ES-I3 (cell line): ENCODE measurements around the gene OR10AD1.
"Not testable (repeated sequence)": the region's sequence is repeated elsewhere in the genome, so short reads cannot be mapped to it uniquely, and the experiment has no call there.

Experiments used
- H3K36me3 ChIP-seq: 2 replicates; pipeline ENCODE4 v1.6.1; 2013; ENCODE audit warnings: mild to moderate bottlenecking, low read length, control low read depth, moderate library complexity; ENCODE audit not compliant: insufficient read depth
- H3K4me1 ChIP-seq: 2 replicates; pipeline ENCODE4 v1.6.1; 2013; ENCODE audit warnings: mild to moderate bottlenecking, control low read depth, low read length; ENCODE audit not compliant: insufficient read depth
- H3K9ac ChIP-seq: 2 replicates; pipeline ENCODE4 v1.6.1; 2013; ENCODE audit warnings: low read depth, mild to moderate bottlenecking, low read length, moderate library complexity
- H3K9me3 ChIP-seq: 2 replicates; pipeline ENCODE4 v1.6.1; 2013; ENCODE audit warnings: mild to moderate bottlenecking, low read length, moderate library complexity; ENCODE audit not compliant: control insufficient read depth, insufficient read depth

Gene OR10AD1

GRCh38 chr12:48203192-48203591 is at the start of gene OR10AD1:
Gene OR10AD1, minus strand, starts transcription at chr12:48203292. Its CDS starts 0 bp downstream, at chr12:48203292.
- Histone ChIP-seq H3K9me3 (peaks cover 8% of the 10 kb centered on the region), H3K4me1 (0 out of 2 replicates have a peak, but pooled peaks cover 4% of the 10 kb centered on the region), H3K36me3 (no peaks in the 10 kb centered on the region)

DNA sequence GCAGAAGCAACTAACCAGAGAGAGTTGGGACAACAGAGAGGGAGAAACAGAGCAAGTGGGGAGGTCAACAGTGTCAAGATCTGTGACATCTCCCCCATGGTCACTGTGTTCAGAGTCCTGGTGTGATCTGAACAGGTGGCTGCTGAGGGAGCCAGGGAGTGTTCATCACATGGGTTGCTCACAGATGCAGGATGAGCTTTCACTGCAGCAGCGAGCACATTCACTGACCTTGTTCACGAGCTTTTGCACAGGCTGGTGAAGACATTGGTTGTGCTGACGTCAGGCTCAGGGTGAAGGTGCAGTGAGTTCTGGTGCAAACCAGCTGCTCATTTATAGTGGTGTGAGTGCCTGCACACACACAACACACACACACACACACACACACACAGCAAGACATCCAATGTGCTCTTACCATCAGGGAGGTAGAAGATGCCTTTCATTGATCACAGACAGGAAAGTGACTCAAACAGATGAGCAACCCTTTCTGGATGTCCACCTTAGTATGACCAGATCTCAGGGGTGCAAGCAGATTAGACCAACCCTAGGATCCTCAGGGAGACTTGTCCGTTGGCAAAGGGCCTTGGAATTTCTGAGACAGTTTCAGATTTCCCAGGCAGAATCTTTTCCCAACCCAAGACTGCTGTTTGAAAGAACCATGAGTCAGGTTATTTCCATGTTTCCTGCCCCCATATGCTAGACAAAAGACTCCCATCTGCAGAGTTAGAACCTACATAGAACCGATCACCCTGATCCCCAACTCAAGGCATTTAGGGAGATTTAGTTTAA is 44.3 kb upstream of the OR10AD1 start:
- Histone ChIP-seq H3K4me1 (no peaks in the 10 kb centered on the region), H3K9me3 (no peaks in the 10 kb centered on the region), H3K9ac (no peak overlapping the region), H3K36me3 (no peaks in the 10 kb centered on the region)

More at GRCh38 chr12:48203192-48203591, at the start of gene OR10AD1:
- H3K9ac ChIP-seq: no peak within 1 kb of the TSS

DNA sequence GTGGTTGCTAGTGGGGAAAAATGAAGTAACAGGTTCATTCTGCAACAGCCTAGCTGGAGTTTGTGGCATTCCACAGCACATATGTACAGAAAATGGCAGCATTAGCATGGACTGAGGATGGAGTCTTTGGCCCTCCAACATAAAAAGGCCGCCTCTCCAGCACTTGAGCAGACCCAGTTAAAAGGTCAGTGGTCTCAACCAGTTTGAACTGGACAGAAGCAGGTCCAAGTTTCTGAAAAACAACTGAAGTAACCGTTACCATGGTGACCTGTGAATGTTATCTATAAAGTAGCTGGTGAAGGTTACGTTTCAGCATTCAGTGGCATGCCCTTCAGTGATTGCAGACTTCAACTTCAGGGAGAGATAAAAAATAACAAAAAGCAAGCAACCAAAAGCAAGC is 34.1 kb upstream of the OR10AD1 start:
- H3K9ac ChIP-seq: no peak overlapping the region
- no peaks in the 10 kb centered on the region for H3K9me3 ChIP-seq
- H3K4me1 ChIP-seq: no peaks in the 10 kb centered on the region
- no peaks in the 10 kb centered on the region for H3K36me3 ChIP-seq

- H3K4me1 ChIP-seq: no peaks in the 10 kb centered on the region
- no peaks in the 10 kb centered on the region for H3K36me3 ChIP-seq
- no peaks in the 10 kb centered on the region for H3K9me3 ChIP-seq
- no peak overlapping the region for H3K9ac ChIP-seq
These were observed 32.8 kb upstream of the OR10AD1 start for GRCh38 chr12:48235796-48236333.

DNA sequence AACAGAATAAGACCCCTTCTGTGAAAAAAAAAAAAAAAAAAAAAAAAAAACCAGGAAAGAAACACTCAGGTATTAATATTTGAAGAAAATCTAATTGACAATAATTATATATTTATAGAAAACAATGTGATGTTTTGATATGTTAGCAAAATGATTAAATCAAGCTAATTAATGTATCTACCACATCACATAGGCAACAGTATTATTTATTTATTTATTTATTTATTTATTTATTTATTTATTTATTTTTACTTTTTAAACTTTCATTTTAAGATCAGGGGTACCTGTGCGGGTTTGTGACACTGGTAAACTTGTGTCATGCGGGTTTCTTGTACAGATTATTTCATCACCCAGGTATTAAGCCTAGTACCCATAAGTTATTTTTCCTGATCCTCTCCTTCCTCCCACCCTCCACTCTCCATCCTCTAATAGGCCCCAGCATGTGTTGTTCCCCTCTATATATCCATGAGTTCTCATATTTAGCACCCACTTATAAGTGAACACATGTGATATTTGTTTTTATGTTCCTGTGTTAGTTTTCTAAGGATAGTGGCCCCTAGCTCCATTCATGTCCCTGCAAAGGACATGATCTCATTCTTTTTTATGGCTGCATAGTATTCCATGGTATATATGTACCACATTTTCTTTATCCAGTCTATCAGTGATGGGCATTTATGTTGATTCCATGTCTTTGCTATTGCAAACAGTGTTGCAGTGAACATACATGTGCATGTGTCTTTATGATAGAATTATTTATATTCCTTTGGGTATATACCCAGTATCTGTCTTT is 28.3 kb upstream of the OR10AD1 start:
- not testable (repeated sequence) for H3K4me1 ChIP-seq, H3K9ac ChIP-seq, H3K36me3 ChIP-seq, H3K9me3 ChIP-seq

DNA sequence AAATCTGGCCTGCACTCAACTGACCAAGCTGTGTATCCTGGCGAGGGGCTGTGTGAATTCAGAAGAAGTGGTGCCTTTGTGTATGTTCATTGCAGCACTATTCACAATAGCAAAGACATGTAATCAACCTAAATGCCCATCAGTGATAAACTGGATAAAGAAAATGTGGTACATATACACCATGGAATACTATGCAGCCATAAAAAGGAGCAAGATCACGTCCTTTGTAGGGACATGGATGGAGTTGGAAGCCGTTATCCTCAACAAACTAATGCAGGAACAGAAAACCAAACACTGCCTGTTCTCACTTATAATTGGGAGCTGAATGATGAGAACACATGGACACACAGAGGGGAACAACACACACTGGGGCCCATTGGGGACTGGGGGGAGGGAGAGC is 21.4 kb upstream of the OR10AD1 start:
- not testable (repeated sequence) for H3K9me3 ChIP-seq, H3K36me3 ChIP-seq, H3K9ac ChIP-seq, H3K4me1 ChIP-seq

DNA sequence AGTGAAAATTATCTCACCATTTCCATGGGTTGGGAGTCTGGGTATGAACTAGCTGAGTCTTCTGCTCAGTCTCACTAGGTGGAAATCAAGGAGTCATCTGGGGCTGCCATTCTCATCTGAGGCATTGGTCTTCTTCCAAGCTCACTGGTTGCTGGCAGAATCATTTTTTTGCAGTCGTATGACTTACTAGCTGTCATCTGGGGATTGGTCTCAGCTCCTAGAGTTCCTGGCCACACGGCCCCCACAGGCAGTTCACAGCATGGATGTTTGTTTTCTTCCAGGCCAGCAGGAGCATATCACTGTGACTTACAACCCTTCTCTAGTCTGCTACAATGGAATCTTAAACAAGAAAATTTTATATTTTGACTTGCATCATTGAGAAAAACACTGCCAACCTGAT is 18.6 kb upstream of the OR10AD1 start:
- Histone ChIP-seq H3K9ac (no peak overlapping the region), H3K36me3 (no peaks in the 10 kb centered on the region), H3K4me1 (no peaks in the 10 kb centered on the region), H3K9me3 (no peaks in the 10 kb centered on the region)

DNA sequence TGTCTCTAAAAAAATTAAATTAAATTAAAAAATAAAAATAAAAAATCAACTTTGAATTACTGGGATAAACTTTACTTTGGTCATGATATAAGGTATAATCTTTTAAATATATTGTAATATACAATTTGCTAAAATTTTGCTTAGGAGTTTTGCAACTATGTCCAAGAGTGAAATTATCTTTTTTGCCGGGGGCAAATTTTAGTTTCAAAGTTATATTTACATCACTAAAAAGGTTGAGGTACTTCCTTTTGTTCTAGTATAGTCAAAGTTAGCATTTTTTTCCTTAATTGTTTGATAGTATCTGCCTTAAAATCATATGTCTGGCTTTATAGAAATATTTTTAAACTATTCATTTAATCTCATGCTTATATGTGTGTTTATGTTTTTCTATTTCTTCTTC is 17.6 kb upstream of the OR10AD1 start:
- no peaks in the 10 kb centered on the region for H3K36me3 ChIP-seq
- H3K9me3 ChIP-seq: no peaks in the 10 kb centered on the region
- no peaks in the 10 kb centered on the region for H3K4me1 ChIP-seq
- H3K9ac ChIP-seq: no peak overlapping the region

DNA sequence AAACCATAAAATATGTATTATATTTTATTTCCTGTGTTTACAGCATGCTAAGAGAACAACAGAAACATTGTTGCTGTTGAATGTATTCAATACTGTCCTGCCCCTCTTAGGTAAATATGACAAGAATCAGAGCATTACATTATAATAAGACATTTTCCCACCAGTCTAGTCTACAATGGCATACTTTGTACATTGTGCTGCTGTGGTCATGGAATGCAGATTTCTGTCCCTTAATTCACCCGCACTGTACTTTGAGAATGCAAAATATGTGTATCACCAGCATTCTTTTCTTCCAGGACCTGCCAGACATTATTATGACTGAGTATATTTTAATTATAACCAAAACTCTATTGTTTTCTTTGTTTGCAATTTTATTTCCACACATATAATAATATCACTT is 16.5 kb upstream of the OR10AD1 start:
- Histone ChIP-seq H3K9ac (no peak overlapping the region), H3K9me3 (no peaks in the 10 kb centered on the region), H3K36me3 (no peaks in the 10 kb centered on the region), H3K4me1 (no peaks in the 10 kb centered on the region)

DNA sequence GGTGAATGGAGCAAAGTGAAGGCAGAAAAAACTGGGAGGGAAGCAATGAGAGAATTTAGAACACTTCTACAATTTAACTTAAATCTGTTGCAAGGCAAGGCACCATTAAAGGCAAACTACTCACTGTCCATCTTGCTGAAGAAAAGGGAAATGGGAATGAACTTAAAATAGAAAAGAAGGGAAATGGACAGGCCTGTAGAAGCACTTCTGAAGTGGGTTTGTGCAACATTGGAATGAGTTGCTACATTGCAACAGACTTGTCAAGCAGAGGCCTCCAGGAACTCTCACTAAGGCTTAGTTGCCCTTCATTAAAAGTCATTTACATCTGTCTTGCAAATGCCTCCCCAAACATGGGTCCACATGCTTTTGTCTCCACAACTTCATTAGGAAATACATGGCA is 13.7 kb upstream of the OR10AD1 start:
- Histone ChIP-seq H3K9me3 (no peaks in the 10 kb centered on the region), H3K9ac (no peak overlapping the region), H3K36me3 (no peaks in the 10 kb centered on the region), H3K4me1 (no peaks in the 10 kb centered on the region; the same call in 1 of the 2 replicates)

DNA sequence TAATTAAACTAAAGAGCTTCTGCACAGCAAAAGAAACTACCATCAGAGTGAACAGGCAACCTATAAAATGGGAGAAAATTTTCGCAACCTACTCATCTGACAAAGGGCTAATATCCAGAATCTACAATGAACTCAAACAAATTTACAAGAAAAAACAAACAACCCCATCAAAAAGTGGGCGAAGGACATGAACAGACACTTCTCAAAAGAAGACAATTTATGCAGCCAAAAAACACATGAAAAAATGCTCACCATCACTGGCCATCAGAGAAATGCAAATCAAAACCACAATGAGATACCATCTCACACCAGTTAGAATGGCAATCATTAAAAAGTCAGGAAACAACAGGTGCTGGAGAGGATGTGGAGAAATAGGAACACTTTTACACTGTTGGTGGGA is 6.4 kb upstream of the OR10AD1 start:
- not testable (repeated sequence) for H3K36me3 ChIP-seq, H3K4me1 ChIP-seq, H3K9ac ChIP-seq, H3K9me3 ChIP-seq

- Histone ChIP-seq H3K9ac (no peak overlapping the region), H3K9me3 (peaks cover 8% of the 10 kb centered on the region), H3K4me1 (0 out of 2 replicates have a peak, but pooled peaks cover 4% of the 10 kb centered on the region), H3K36me3 (no peaks in the 10 kb centered on the region)
These were observed 326 bp downstream of the OR10AD1 start for GRCh38 chr12:48202766-48203165.

- Histone ChIP-seq H3K36me3 (no peaks in the 10 kb centered on the region), H3K4me1 (0 out of 2 replicates have a peak, but pooled peaks cover 4% of the 10 kb centered on the region), H3K9me3 (peaks cover 4% of the 10 kb centered on the region), H3K9ac (no peak overlapping the region)
These were observed 1.6 kb downstream of the OR10AD1 start for GRCh38 chr12:48201516-48201915.

GRCh38 chr12:48201091-48201490 is 2.0 kb downstream of the OR10AD1 start:
- Histone ChIP-seq H3K9me3 (peaks cover 3% of the 10 kb centered on the region), H3K4me1 (0 out of 2 replicates have a peak, but pooled peaks cover 4% of the 10 kb centered on the region), H3K9ac (no peak overlapping the region), H3K36me3 (no peaks in the 10 kb centered on the region)
